GM13977 (cell line): Measurements from ENCODE around the gene ZNF280A.

Experiments
- DNase-seq: peaks from one replicate; pipeline ENCODE4 v3.0.0; 2012; ENCODE audit warnings: low spot score
- in situ Hi-C: fragments of 300-500 bp; cut with MboI; formaldehyde crosslinking; loops from one replicate; pipeline ENCODE4 v1.12.0; 2022; ENCODE audit warnings: low sequenced_read_pairs, low pct_unique_long_range_greater_than_20kb, mixed read lengths, inconsistent platforms; ENCODE audit not compliant: unreplicated experiment
- TF ChIP-seq, protein P1 (sequence below): IDR thresholded peaks from 2 replicates; pipeline ENCODE4 v1.5.1; 2012; ENCODE audit warnings: mild to moderate bottlenecking, control low read depth; ENCODE audit not compliant: insufficient read depth; ENCODE audit errors: extremely low read depth, missing control alignments

The ZNF280A gene

DNA sequence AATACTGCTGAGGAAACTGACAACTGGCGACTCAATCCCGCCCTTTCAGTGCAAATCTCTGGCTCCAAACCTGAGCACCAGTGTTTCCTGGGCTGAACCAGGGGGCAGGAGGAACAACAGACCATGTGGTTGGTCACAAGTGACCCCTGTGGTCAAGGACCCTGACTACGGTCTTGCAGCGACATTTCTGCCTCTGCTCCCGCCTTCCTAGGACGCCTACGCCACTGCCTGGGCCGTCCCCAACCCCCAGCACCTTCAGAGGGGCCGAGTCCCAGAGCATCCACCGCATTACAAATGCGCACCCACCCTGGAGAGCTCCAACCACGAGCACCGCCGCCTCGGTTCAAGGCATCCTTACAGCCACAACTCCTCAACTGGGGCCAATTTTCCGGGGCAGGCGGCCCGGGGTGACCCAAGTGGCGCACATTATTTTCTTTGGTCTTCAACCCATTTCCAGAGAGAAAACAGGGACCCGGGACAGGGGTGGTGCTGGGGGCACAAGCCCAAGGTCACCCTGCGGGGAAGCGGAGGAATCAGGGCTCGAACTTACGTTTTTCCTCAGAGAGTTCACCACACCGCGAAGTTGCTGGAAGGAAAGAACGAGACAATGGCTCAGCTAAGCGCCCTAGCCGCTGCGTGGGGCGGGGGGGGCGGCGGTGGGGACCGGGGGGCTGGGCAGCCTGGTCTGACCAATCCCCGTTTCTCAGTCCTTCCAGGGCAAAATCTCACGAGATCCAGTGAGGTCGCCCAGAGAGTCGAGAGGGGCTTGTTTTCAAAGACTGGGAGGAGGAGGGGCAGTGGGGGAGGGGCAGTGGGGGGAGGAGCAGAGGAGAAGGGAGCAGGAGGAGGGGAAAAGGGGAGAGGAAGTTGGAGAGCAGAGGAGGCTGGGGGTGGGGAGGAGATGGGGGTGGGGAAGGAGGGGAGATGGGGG, 37.2 kb upstream of the ZNF280A start:
- in situ Hi-C loops = no loop called here
- no peak for DNase-seq
- TF ChIP-seq, protein P1, sequence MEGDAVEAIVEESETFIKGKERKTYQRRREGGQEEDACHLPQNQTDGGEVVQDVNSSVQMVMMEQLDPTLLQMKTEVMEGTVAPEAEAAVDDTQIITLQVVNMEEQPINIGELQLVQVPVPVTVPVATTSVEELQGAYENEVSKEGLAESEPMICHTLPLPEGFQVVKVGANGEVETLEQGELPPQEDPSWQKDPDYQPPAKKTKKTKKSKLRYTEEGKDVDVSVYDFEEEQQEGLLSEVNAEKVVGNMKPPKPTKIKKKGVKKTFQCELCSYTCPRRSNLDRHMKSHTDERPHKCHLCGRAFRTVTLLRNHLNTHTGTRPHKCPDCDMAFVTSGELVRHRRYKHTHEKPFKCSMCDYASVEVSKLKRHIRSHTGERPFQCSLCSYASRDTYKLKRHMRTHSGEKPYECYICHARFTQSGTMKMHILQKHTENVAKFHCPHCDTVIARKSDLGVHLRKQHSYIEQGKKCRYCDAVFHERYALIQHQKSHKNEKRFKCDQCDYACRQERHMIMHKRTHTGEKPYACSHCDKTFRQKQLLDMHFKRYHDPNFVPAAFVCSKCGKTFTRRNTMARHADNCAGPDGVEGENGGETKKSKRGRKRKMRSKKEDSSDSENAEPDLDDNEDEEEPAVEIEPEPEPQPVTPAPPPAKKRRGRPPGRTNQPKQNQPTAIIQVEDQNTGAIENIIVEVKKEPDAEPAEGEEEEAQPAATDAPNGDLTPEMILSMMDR = no peak

DNA sequence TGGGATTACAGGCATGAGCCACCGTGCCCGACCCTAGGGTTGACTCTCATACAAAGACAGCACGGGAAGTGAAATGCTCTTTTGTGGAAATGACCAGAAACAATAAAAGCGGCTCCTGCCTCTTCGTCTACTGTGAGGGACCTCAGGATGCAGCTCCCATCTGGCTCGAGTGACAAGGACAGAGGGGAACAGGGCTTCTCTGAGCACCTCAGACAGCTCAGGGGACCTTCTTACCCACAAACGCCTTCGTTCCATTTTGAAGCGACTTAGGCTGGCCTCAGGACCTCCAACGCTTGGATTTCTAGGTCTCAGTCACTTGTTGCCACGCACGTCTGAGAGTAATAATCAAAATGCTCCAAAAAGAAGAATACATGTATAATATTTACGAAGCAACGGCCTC, 36.5 kb upstream of the ZNF280A start:
- in situ Hi-C loops = no loop called here
- no peak for DNase-seq
- TF ChIP-seq, protein P1 = no peak

DNA sequence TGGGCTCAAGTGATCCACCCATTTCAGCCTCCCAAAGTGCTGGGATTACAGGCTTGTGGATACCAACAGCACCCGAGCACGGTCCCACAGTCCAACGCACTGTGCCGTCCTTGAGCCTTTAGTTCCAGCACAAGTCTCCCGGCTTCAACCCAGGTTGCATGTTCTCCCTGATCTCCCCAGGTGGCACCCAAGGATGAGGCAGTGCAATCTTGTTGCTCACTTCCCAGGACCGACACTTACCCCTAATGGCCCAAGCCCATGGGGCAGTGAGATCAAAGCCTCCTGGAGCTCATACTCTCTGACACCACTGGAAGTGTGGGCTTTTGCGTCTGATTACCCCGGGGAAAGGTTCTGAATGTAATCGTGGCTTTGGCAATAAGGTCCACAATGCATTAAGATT, 35.5 kb upstream of the ZNF280A start:
- TF ChIP-seq, protein P1 = no peak
- DNase-seq = no peak
- in situ Hi-C loops = no loop called here

DNA sequence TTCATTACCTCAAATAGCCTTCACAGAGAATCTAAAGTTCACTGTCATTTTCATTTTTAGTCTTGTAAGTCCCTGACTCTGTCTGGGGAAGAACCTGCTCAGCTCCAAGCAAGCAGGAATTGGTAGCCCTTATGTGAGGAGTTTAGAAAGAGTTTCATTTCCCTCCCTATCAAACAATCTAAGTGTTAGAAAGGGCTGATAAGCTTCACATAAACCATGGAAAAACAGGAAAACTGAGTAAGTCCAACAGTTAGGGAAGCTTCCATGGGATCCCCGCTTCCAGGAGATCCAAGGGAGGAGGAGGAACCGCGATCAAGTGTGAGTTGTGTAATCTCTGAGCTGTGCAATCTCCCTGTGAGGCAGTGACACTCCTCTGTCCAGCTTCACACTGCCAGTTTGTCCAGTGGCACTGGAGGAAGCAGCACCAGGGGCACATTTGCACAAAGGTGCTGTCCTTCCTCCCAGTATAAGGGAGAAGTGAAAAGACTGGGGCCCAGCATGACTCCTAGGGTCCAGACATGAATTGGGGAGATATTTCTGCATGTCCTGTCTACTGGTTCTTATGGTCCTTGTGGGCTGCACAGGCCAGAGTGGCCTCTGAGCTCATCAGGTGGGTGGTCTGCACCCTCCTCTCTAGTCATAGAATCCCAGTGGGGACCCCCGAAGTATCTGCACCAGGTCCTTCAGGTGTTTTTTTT, 34.7 kb upstream of the ZNF280A start:
- DNase-seq = peak; percentile 44
- in situ Hi-C loops = no loop called here
- TF ChIP-seq, protein P1 = no peak

DNA sequence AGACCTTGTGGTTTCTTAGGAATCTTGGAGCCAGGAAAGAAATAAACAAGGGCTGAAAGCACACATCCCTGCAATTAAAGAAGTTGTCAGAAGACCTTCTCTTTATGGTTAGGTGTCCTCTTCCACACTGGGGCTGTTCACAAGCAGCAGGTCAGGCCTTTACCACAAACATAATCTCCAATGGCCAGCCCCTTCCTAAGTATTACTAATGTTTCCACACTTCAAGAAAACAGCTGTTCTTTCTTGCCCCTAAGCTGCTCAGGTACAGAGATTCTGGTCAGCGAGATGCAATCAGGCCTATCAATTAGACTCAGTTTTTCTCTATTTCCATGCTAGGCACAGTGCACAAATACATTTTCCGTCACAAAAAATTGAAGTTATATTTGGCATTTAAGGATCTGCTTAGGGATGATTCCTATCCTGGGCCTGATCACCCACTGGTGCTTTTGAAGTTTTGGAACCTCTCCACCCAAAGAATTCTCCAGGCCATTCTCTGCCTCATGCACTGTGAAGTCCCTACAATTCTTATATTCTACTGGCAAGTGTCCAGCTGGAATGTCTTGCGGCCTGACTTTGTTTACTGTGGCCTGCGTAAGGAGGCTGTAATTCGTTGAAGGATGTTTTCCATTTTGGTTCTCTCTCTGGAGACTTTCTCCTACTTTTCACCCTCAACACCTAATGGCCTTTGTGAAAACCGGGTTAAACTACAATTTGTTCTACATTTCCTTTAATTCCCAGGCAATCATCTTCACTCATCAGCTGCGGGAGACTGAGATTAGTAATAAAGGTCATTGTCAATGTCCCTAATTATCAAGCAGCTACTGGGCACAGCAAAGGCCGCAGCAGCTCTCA, 33.9 kb upstream of the ZNF280A start:
- in situ Hi-C loops = no loop called here
- no peak for DNase-seq
- TF ChIP-seq, protein P1 = no peak

DNA sequence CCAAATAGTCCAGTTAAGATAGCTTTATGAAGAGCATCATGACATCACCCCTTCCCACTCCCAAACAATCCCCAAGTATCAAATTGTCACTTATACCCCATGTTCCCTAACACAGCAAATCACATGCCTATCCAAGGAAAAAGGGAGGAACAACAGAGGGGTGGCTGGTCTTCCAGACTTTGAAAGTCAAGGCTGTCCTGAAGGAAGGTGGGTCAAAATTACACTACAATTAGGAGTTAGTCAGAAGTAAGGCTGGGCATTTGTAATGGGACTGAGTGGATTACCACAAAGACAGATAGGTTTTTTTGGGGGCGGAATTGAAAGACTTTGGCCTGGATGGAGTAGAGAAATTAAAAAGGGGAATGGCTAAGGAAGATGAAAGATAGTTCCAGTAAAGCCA, 33.1 kb upstream of the ZNF280A start:
- TF ChIP-seq, protein P1 = no peak

More for the DNA sequence above, 33.1 kb upstream of the ZNF280A start:
- in situ Hi-C loops = no loop called here
- DNase-seq = no peak
